ENCODE results near the gene TMEM170A.
A peak's percentile ranks its signal among the peaks of the same experiment; 100 is the strongest.
"Not testable (repeated sequence)": the region's sequence is repeated elsewhere in the genome, so short reads cannot be mapped to it uniquely, and the experiment has no call there.

Gene TMEM170A

GRCh38 chr16:75464122-75464918, at the start of gene TMEM170A:
TSS of gene TMEM170A (minus strand) at chr16:75464689. CDS start at chr16:75464600, 89 bp downstream.
- DNase-seq: peak; percentile 95

DNA sequence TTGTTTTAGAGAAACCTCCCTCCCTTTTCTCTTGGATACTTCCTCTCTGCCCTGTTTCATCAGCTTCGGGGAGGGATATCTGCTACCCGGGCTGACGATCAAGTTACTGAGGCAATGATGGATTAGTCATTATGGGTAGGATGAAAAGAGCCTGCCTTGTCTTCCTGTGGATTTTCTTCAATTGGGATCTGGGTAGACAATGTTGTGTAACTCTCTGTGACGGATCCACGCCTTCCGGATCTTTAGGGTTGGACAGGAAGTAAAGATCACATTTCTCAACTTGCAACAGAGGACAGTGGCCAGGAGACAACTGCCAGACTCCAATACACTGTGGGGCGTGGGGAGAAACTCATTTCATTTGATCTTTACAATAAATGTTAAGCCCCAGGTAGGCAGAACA, 42.1 kb upstream of the TMEM170A start:
- DNase-seq: peak; percentile 21

DNA sequence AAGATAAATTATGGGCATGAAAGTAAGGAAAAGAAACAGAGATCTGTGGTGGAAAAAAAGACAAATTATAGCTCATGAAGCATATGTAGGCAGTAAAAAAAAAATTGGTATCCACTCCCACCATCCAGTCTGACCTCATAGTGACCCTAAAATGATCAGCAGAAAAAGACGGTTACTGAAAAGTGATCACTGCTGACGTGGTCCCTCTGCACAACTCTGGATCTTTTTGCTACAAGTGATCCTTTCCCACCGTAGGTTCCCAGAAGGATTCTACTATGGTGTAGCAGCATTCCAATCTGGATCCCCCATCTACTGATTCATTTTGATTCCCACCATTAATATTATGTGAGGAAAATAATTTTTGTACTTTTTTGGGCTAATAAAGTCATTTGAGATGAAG, 41.6 kb upstream of the TMEM170A start:
- no peak for DNase-seq

DNA sequence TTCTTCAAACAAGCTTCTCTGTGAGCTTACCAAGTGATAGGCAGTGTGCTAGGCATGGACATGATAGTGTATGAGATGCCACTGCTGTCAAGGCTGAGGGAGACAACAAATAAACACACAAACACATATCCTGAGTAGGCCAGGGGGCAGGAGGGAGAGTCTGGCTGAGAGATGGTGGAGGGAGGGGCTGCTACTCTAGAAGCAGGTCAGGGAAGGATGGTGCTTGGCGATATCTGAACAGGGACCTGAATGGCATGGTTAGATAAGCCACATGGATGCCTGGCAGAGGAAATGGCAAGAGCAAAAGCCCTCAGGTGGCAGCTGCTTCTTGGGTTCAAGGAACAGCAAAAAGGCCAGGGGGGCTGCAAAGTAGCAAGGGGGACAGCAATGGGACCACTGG, 39.3 kb upstream of the TMEM170A start:
- no peak for DNase-seq

GRCh38 chr16:75502916-75503605, 38.6 kb upstream of the TMEM170A start:
- DNase-seq: no peak

DNA sequence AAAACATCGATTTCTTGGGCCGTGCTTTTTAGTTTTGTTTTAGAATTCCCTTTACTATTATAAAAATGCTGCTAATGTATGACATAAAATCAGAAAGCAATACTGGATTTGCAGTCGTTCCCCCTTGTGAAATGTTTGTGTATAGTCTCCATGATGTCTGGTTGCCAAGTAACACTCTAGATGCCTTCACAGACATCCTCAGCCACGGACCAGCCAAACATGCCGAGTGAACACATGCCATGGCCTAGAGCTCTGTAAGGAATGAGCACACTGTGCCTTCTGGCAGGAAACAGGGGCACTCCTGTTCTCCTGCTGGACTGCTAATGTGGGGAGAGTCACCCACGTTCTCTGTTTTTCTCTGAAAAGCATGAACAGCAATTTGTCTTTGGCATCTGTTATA, 37.3 kb upstream of the TMEM170A start:
- DNase-seq: not testable (repeated sequence)

DNA sequence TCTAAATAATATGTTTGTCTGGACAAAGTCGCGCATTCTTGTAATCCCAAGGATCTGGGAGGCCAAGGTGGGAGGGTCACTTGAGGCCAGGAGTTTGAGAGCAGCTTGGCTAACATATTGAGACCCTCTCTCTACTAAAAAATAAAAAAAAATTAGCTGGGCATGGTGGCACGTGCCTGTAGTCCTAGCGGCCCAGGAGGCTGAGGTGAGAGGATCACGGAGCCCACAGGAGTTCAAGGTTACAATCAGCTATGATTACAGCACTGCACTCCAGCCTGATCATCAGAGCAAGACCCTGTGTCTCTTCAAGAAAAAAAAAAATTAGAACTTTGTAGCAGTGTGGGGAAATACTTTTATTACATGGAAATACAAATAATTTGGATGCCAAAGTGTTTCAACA, 36.9 kb upstream of the TMEM170A start:
- DNase-seq: no peak

DNA sequence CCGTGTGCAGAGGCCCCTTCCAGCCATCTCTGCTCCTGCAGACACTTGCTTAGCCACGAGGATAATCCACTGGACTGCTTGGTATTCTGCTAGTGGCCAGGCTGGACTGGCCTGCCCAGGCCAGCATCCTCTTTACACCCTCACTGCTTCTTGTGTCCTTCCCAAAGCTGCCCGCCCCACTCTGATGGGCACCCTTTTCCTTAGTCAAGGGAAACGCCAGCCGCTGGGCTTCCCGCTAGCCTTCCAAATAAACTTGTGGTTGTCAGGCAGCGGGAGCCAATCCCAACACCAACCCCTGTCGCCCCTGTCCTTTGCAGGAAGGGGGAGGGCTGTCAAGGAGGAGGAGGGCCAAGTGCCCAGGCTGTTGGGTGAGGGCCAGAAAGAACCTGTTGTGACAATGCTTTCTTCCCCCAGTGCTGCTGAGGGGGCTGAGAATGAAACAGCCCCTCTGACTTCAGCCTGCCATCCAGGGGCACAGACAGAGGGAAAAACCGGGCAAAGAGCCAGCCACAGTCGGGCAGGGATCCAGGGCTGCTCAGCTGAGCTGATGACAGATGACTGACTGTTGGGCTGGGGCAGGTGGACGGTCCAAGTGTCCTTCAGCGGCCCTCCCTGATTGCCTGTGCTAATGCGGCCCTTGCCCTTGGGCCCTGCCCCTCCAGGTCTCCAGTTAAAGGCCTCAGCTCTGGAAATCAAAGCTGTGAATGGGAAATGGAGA, 34.3 kb upstream of the TMEM170A start:
- peak; percentile 19 for DNase-seq

- no peak for DNase-seq
Observed at GRCh38 chr16:75497558-75497957, 33.1 kb upstream of the TMEM170A start.

- no peak for DNase-seq
Observed at GRCh38 chr16:75495076-75495674, 30.7 kb upstream of the TMEM170A start, which contains the start of gene CHST6. TSS of gene CHST6 (minus strand) at chr16:75495441. CDS start at chr16:75479828, 15,613 bp downstream.

DNA sequence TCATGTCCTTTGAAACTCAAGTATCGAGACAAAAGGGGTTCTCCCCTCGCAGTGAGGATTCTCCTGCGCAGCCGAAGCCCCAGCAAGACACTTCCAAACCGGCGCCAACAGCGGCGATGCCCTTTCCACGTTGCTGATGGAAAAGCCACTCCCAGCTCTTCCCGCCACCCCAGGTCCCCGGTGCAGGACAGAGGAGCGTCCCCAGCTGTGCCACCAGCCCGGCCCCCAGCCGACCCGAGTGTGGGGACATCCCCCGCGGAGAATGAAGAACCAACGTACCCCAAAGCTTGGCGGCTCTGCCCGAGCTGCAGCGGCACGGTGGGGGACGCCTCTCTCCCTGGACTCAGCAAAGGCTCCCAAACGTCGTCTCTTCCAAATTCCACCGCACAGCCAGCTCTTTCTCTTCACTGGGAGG, 30.2 kb upstream of the TMEM170A start:
- DNase-seq: no peak

DNA sequence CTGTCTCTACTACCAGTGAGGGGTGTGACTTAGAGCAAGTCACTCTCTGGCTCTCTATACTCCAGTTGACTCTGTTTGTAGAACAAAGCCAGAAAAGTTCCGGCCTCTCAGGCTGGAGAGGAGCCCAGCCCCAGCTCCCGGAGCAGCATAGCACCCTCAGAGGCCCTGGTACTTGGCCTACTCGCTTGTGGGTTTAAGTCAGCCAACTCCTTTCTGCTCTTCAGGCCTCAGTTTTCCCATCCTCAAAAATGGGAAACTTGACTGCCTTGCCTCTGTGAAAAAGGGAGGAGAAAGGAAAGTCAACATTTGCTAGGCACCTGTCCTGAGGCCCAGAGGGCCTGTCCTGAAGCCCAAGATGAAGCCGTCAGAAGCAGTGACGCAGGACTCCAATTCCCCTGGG, 29.7 kb upstream of the TMEM170A start:
- DNase-seq: no peak

DNA sequence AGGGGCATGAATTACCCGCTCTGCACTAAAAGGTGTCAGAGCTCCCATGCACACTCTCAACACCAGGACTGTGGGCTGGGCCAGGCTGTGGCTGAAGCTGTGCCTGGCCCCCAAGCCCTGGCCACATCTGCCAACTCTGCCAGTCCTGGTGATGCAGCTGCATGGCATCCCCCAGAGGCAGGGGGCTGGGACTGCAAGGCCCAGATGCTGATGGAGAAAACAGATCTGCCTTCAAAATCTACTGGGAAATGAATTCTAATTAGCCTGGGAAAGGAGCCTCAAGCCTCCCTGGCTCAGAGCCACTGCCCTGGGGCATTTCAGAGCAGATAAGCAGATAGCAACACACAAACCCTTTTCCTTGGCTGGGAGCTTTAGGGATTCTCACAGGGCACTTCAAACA, 27.4 kb upstream of the TMEM170A start:
- DNase-seq: no peak

GRCh38 chr16:75488322-75488721, 23.8 kb upstream of the TMEM170A start:
- no peak for DNase-seq

GRCh38 chr16:75486676-75487313, 22.3 kb upstream of the TMEM170A start:
- DNase-seq: no peak

DNA sequence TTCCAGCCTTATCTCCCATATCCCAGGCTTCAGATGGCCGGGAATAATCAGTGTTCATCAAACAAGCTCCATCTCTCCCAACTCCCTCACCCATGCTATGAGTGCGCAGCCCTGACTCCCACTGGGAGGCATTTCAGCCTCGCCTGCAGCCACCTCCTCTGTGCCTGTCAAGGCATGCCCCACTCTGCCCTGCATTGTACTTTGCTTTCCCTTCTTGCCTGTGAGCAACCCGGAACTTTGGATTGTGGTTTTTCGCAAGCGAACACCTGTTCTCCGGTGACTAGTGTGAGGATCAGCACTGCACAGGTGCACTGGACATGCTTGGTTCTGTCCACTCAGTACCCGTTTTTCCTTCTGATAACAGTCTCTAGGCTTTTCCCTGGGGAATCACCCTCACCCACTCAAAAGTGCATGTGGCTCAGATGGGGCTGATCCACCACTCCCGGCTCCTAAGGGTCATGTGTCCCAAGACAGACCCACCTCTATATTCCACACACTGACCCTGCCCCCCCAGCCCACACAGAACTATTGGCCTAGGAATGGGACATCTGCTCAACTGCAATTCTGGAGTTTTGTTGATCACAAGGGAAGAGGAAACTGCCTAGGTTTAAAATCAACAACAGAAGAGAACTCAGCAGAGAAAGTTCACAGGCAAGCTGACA, 21.7 kb upstream of the TMEM170A start:
- no peak for DNase-seq

DNA sequence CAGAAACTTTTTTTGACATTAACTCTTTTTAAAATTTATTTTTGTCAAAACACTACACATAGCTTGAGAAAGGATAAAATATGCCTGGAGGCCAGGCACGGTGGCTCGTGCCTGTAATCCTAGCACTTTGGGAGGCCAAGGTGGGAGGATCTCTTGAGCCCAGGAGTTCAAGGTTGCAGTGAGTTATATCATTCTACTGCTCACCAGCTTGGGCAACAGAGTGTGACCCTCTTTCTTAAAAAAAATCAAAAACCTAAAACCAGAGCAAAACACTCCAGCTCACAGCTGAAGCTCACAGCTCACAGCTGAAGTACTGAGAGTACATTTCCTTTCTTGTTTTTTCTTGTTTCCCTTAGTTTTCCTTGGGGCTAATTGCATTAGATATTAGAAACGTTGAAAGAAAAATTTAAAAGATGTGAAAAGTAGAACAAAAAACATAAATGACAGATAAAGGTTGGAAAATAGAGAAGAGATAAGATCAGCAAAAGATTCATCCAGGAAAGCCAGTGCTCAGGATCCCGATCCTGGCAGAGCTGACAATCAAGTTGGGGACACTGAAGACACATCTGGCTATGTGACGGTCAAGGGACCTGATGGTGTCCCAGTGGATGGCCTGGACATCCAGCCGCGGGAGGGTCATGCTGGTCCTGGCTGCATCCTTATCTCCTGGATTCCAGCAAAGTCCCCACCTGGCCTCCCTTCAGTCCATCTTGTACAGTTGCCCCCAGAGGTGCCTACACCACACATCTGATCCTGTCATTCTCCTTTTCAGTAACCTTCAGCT, 20.9 kb upstream of the TMEM170A start:
- no peak for DNase-seq

DNA sequence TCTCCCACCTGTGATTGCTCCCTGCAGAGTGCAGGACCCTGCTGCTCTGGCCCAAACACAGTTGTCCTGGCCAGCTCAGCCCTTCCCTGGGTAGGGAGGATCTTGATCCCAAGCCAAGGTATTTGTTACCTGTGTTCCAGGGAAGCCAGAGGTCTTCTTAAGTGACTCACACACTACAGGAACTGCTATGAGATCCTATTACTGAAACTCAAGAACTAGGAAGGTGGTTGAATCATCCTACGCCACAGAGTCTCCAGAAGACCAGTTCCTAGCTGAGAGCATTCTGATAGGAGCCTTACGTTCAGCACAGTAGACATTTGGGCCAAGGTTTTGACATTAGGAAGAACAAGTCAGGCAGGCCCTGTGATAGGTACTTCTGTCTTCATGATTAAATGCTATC, 18.7 kb upstream of the TMEM170A start:
- peak; percentile 59 for DNase-seq

DNA sequence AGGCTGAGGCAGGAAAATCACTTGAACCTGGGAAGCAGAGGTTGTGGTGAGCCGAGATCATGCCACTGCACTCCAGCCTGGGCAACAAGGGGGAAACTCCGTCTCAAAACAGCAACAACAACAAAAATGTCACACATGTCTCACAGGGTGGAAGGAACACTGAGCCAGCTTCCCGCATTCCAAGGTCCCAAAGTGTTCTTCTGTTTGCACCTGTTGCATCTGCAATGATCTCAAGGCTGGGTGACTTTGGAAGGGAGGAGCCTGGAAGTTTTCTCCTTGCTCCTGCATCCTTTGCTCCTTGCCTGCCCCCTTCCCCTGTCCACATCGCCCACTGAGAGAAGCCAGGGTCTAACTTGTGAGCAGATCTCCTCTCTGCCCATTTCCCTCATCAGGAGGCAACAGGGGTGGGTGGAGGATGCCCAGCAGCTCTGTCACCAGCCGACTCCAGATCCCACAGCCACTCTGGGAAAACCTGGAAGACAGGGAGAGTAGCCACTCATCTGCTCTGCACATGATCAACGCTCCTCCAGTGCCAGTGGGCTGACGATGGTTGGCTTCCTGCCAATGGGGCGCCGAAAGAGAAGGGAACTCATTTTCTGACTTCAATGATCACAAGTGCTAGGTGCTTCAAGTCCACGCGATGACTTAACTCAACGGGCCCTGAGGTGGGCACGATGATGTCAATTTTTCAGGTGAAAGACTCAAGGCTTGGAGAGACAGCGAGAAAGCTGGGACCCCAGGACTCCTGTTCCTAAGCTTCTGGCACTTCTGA, 18.1 kb upstream of the TMEM170A start:
- DNase-seq: no peak

GRCh38 chr16:75481475-75481874, 17.0 kb upstream of the TMEM170A start:
- DNase-seq: no peak
